Measurements from ENCODE around the gene MGME1.

GRCh38 chr20:18009116-18009515 lies 40.3 kb downstream of the MGME1 start:
- TF ChIP-seq CTCF (IDR thresholded peaks at IDR 0.05), result no peak
- no peak for TF ChIP-seq POLR2A (IDR thresholded peaks at IDR 0.05)

All from Peyer's patch (tissue), 4 donors.